PC-9 (cell line): Measurements from ENCODE around the gene KLK5. TPM values are rescaled to one million over a fixed set of nuclear protein-coding genes. Genes with fewer than 3 reads are reported as not detected.
"Not testable (repeated sequence)": the region's sequence is repeated elsewhere in the genome, so short reads cannot be mapped to it uniquely, and the experiment has no call there.

ENCODE experiments used
- BruUV-seq: library from RNA; stranded (reverse); fragments of 400-500 nt; replicated peaks from 2 replicates; lab custom pipeline; 2021; lab: Mats Ljungman, UMichigan
- CTCF ChIA-PET: fragments of 300-600 bp; sonication (Branson Sonifier 250); formaldehyde crosslinking; loops from one replicate; lab custom pipeline; 2022; ENCODE audit warnings: antibody characterized with exemption; lab: Charles Lee
- POLR2A ChIA-PET: fragments of 300-600 bp; sonication (Branson Sonifier 250); formaldehyde crosslinking; loops from one replicate; lab custom pipeline; 2022; ENCODE audit warnings: antibody characterized with exemption; ENCODE audit not compliant: unreplicated experiment; lab: Charles Lee
- DNase-seq, 2 experiments: peaks; one replicate each; pipeline versions ENCODE4 v3.0.0 to v3.0.0-alpha.2; 2015 to 2022; ENCODE audit warnings: mixed read lengths in 1 of 2
- H2AFZ ChIP-seq: fragments of 200-600 bp; sonication (generic); 2 replicates; pipeline ENCODE4 v1.8.1; 2017; ENCODE audit warnings: antibody characterized with exemption
- H3F3A ChIP-seq: fragments of 200-600 bp; sonication (generic); 2 replicates; pipeline ENCODE4 v1.8.1; 2017; ENCODE audit warnings: antibody characterized with exemption, mild to moderate bottlenecking, low read depth; ENCODE audit not compliant: insufficient read depth
- H3K27ac ChIP-seq: fragments of 200-600 bp; sonication (generic); 2 replicates; pipeline ENCODE4 v1.6.1; 2016; ENCODE audit warnings: mixed run types
- H3K27me3 ChIP-seq: fragments of 200-600 bp; sonication (generic); 2 replicates; pipeline ENCODE4 v1.6.1; 2016; ENCODE audit warnings: low read depth, mixed run types; ENCODE audit not compliant: insufficient read depth
- H3K36me3 ChIP-seq: fragments of 200-600 bp; sonication (generic); 2 replicates; pipeline ENCODE4 v1.6.1; 2016; ENCODE audit warnings: low read depth, mixed run types
- H3K4me1 ChIP-seq: fragments of 200-600 bp; sonication (generic); replicated peaks from 2 replicates; pipeline ENCODE4 v1.6.1; 2016; ENCODE audit warnings: mixed run types; ENCODE audit not compliant: insufficient read depth
- H3K4me2 ChIP-seq: fragments of 200-600 bp; sonication (generic); 2 replicates; pipeline ENCODE4 v1.6.1; 2017; ENCODE audit warnings: mixed run types
- H3K4me3 ChIP-seq: fragments of 200-600 bp; sonication (generic); 2 replicates; pipeline ENCODE4 v1.6.1; 2016; ENCODE audit warnings: mixed run types
- H3K79me2 ChIP-seq: fragments of 200-600 bp; sonication (generic); 2 replicates; pipeline ENCODE4 v1.6.1; 2017; ENCODE audit warnings: low read depth, mixed run types
- H3K9me2 ChIP-seq: fragments of 200-600 bp; sonication (generic); 2 replicates; pipeline ENCODE4 v1.8.1; 2017; ENCODE audit warnings: mild to moderate bottlenecking; ENCODE audit not compliant: insufficient read depth
- H3K9me3 ChIP-seq: fragments of 200-600 bp; sonication (generic); 2 replicates; pipeline ENCODE4 v1.8.1; 2016; ENCODE audit warnings: low read depth; ENCODE audit not compliant: insufficient read depth
- H4K20me1 ChIP-seq: fragments of 200-600 bp; sonication (generic); 2 replicates; pipeline ENCODE4 v1.8.1; 2017; ENCODE audit not compliant: insufficient read depth
- CTCF ChIP-seq: fragments of 200-600 bp; sonication (generic); conservative IDR thresholded peaks from 2 replicates; pipeline ENCODE4 v1.6.1; 2017; ENCODE audit warnings: mixed run types, antibody characterized with exemption, mild to moderate bottlenecking, moderate library complexity
- EZH2 ChIP-seq: fragments of 200-600 bp; sonication (generic); IDR thresholded peaks from 2 replicates; pipeline ENCODE4 v1.8.0; 2017; ENCODE audit warnings: antibody characterized with exemption, low read depth
- intact Hi-C: fragments of 100-400 bp; cut with micrococcal nuclease; formaldehyde crosslinking; loops from one replicate; pipeline ENCODE4 v1.10.0; 2022; ENCODE audit not compliant: unreplicated experiment
- total RNA-seq: library from RNA; stranded (reverse); gene quantifications from 2 replicates; pipeline ENCODE4 v1.2.3, GENCODE V29; 2021

The KLK5 gene
- total RNA-seq, 1 experiment from 2014 or later = 405 TPM

- BruUV-seq = no TSS peak
- no peak overlapping the region for H3K4me2 ChIP-seq
Observed at GRCh38 chr19:50896591-50897190, 56.1 kb downstream of the KLK5 start.

GRCh38 chr19:50896089-50896590 is 56.7 kb downstream of the KLK5 start:
- H3F3A ChIP-seq, BruUV-seq, H4K20me1 ChIP-seq, H3K36me3 ChIP-seq, H3K4me3 ChIP-seq, POLR2A ChIA-PET, H3K79me2 ChIP-seq, DNase-seq, H2AFZ ChIP-seq, intact Hi-C loops, H3K4me2 ChIP-seq, H3K27ac ChIP-seq, H3K9me3 ChIP-seq, H3K9me2 ChIP-seq, CTCF ChIA-PET: not testable (repeated sequence)
- Histone ChIP-seq H3K4me1 (peaks cover 12% of the 10 kb centered on the region; the same call in 1 of the 2 replicates), H3K27me3 (peaks cover 14% of the 10 kb centered on the region; the same call in 1 of the 2 replicates)

More at GRCh38 chr19:50896591-50897190, 56.1 kb downstream of the KLK5 start:
- peak; percentile 29 to 86 for DNase-seq
- H3K27me3 ChIP-seq = peaks cover 14% of the 10 kb centered on the region; the same call in 1 of the 2 replicates
- TF ChIP-seq EZH2 (no peak), CTCF (no peak)
- H2AFZ ChIP-seq = no peak overlapping the region
- H3F3A ChIP-seq = no peaks in the 10 kb centered on the region
- H4K20me1 ChIP-seq = no peaks in the 10 kb centered on the region
- H3K79me2 ChIP-seq = no peaks in the 10 kb centered on the region
- ChIA-PET POLR2A (interaction anchor here (0.6 kb wide), 1 partner anchor 1255 kb away, joined by 3 read pairs; the partner anchor contains the start of gene SCAF1), CTCF (no interaction called here)
- H3K27ac ChIP-seq = no peak overlapping the region
- H3K9me3 ChIP-seq = no peaks in the 10 kb centered on the region
- H3K9me2 ChIP-seq = no peaks in the 10 kb centered on the region
- H3K4me1 ChIP-seq = peaks cover 12% of the 10 kb centered on the region; the same call in 1 of the 2 replicates
- intact Hi-C loops = no loop called here
- H3K36me3 ChIP-seq = no peaks in the 10 kb centered on the region
- no peak overlapping the region for H3K4me3 ChIP-seq

- Histone ChIP-seq H3K79me2 (no peaks in the 10 kb centered on the region), H3K4me1 (peaks cover 12% of the 10 kb centered on the region; the same call in 1 of the 2 replicates), H3K36me3 (no peaks in the 10 kb centered on the region), H3K27ac (no peak overlapping the region), H3K9me2 (no peaks in the 10 kb centered on the region), H3F3A (peaks cover 5% of the 10 kb centered on the region; the same call in 1 of the 2 replicates), H3K4me2 (no peak overlapping the region), H3K9me3 (no peaks in the 10 kb centered on the region), H3K4me3 (no peak overlapping the region), H4K20me1 (no peaks in the 10 kb centered on the region), H3K27me3 (peaks cover 16% of the 10 kb centered on the region; the same call in 1 of the 2 replicates), H2AFZ (no peak overlapping the region)
- CTCF ChIA-PET = no interaction called here
- intact Hi-C loops = no loop called here
- no TSS peak for BruUV-seq
- POLR2A ChIA-PET = no interaction called here
- no peak for DNase-seq
- TF ChIP-seq CTCF = no peak
- TF ChIP-seq EZH2 = no peak
Observed at GRCh38 chr19:50894478-50895356, 58.1 kb downstream of the KLK5 start.

Other genes with a start within 250 kb of the KLK5 start
- not detected in 2 replicates for gene SHANK1, start 233.2 kb downstream of the KLK5 start, total RNA-seq
- gene CLEC11A, start 229.7 kb downstream of the KLK5 start, total RNA-seq = not detected in 2 replicates
- gene GPR32, start 182.6 kb downstream of the KLK5 start, total RNA-seq = not detected in 2 replicates
- not detected in 2 replicates for gene ACP4, start 162.6 kb downstream of the KLK5 start, total RNA-seq
- gene KLK1, start 129.3 kb downstream of the KLK5 start, total RNA-seq = not detected in 2 replicates
- gene KLK15, start 119.5 kb downstream of the KLK5 start, total RNA-seq = not detected in 2 replicates
- not detected in 2 replicates for gene KLK3, start 98.1 kb downstream of the KLK5 start, total RNA-seq
- not detected in 2 replicates for gene KLK2, start 79.6 kb downstream of the KLK5 start, total RNA-seq
- gene KLK4, start 41.6 kb downstream of the KLK5 start, total RNA-seq = not detected in 2 replicates
- 490 and 581 TPM in 2 replicates for gene KLK6, start 16.6 kb upstream of the KLK5 start, total RNA-seq
- 98.1 and 138 TPM in 2 replicates for gene KLK7, start 30.9 kb upstream of the KLK5 start, total RNA-seq
- 120 and 128 TPM in 2 replicates for gene KLK8, start 48.6 kb upstream of the KLK5 start, total RNA-seq
- 28.0 and 28.9 TPM in 2 replicates for gene KLK10, start 66.7 kb upstream of the KLK5 start, total RNA-seq
- gene KLK11, start 73.6 kb upstream of the KLK5 start, total RNA-seq = 1.5 and 1.6 TPM in 2 replicates
- gene KLK12, start 82.0 kb upstream of the KLK5 start, total RNA-seq = not detected in 2 replicates
- gene KLK13, start 112.1 kb upstream of the KLK5 start, total RNA-seq = not detected in 2 replicates
- 0.35 and 0.57 TPM in 2 replicates for gene KLK14, start 129.8 kb upstream of the KLK5 start, total RNA-seq
- gene CTU1, start 155.4 kb upstream of the KLK5 start, total RNA-seq = 7.2 and 12.6 TPM in 2 replicates
- gene SIGLEC9, start 171.9 kb upstream of the KLK5 start, total RNA-seq = not detected in 2 replicates
- not detected in 2 replicates for gene SIGLEC7, start 189.3 kb upstream of the KLK5 start, total RNA-seq